HG02610 (cell line): Measurements from ENCODE around the gene PTGDR.

Source experiments
- ATAC-seq: cut with Tn5 transposase; IDR thresholded peaks from one replicate; pipeline ENCODE4 v1.9.1; 2021; ENCODE audit warnings: mild to moderate bottlenecking, moderate library complexity; ENCODE audit not compliant: unreplicated experiment

PTGDR gene

DNA sequence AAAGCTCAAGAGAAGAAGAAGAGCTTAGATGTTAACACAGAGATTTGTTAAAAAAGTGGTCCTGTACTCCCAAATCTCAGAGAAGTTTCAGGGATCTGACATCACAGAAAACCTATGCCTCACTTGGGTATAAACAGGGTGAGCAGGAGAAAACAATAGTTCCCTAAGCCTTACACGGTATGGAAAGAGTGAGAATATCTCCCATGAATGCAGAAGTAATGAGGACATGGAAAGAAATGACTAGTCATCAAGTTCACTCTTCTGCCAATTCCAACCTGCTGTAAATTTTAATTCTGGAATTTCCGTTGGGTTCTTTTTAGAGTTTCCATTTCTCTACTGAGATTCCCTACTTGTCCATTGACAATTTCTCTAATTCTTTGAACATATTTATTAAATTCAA lies 40.4 kb downstream of the PTGDR start:
- no peak for ATAC-seq

- ATAC-seq: no peak
Measured at GRCh38 chr14:52310541-52310940, 43.0 kb downstream of the PTGDR start.

DNA sequence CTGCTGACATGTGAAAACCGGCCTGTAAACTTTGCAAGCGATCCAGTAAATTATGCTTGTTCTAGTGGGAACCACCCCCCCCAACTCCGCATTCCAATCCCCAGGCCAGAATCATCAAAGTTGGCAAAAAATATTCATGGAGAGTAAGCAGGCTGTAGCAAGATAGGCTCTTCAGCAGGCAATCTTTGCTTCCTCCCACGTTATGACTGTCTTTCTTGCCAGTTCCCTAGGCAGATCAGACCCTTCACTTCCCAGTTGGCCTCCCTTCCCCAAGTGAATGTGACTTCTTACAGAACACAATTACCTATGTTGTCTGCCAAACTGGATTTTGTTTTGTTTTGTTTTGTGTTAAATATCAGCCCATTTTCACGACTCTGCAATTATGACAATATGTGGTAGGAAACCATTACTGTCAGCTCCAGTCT lies 45.4 kb downstream of the PTGDR start:
- ATAC-seq: no peak

GRCh38 chr14:52313462-52313861 lies 46.0 kb downstream of the PTGDR start:
- no peak for ATAC-seq

DNA sequence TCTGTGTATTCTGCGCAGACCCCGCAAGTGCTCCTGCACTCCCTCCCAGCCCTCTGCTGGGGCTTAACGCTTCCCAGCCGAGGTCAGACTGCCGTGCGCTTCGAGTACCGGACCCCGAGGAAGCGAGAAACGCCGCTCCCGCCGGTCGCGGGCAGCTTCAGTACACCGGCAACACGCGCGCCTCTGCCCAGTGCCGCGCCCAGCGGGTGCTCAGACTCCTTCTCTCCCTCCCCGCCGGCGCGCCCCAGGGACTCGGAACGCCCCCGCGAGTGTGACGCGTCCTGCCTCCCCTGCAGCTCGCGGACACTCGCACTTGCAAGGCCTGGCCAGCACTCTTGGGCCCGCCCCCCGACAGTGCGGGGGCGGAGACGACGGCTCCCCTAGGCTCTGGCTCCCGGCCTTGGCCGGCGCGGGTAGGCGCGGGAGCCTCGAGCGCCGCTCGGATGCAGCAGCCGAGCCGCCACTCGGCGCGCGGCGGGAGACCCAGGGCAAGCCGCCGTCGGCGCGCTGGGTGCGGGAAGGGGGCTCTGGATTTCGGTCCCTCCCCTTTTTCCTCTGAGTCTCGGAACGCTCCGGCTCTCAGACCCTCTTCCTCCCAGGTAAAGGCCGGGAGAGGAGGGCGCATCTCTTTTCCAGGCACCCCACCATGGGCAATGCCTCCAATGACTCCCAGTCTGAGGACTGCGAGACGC lies 46.6 kb downstream of the PTGDR start, which contains the start of gene PTGER2:
TSS of gene PTGER2 (plus strand) at position 410 of the 692 bp plus-strand sequence. CDS start at position 647, 237 bp downstream.
- peak; percentile 36 for ATAC-seq

DNA sequence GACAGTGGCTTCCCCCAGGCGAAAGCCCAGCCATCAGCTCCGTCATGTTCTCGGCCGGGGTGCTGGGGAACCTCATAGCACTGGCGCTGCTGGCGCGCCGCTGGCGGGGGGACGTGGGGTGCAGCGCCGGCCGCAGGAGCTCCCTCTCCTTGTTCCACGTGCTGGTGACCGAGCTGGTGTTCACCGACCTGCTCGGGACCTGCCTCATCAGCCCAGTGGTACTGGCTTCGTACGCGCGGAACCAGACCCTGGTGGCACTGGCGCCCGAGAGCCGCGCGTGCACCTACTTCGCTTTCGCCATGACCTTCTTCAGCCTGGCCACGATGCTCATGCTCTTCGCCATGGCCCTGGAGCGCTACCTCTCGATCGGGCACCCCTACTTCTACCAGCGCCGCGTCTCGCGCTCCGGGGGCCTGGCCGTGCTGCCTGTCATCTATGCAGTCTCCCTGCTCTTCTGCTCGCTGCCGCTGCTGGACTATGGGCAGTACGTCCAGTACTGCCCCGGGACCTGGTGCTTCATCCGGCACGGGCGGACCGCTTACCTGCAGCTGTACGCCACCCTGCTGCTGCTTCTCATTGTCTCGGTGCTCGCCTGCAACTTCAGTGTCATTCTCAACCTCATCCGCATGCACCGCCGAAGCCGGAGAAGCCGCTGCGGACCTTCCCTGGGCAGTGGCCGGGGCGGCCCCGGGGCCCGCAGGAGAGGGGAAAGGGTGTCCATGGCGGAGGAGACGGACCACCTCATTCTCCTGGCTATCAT lies 47.3 kb downstream of the PTGDR start:
- no peak for ATAC-seq

DNA sequence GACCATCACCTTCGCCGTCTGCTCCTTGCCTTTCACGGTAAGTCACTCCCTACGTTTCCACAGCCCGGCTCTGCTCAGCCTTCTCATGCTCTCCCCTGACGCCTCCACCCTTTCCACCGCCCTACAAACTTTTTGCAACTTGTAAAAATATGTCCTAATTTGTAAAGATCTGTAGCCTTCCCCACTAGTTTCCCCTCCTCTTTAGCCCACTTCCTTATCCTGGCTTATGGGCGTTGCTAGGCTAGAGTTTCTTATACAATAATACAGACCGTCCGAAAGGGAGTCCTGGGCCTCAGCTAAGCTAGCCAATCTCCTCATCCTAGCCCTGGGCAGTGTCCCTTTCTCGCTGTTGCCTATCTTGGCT lies 47.8 kb downstream of the PTGDR start:
- ATAC-seq: no peak

- ATAC-seq: no peak
Measured at GRCh38 chr14:52318062-52318461, 50.6 kb downstream of the PTGDR start.

DNA sequence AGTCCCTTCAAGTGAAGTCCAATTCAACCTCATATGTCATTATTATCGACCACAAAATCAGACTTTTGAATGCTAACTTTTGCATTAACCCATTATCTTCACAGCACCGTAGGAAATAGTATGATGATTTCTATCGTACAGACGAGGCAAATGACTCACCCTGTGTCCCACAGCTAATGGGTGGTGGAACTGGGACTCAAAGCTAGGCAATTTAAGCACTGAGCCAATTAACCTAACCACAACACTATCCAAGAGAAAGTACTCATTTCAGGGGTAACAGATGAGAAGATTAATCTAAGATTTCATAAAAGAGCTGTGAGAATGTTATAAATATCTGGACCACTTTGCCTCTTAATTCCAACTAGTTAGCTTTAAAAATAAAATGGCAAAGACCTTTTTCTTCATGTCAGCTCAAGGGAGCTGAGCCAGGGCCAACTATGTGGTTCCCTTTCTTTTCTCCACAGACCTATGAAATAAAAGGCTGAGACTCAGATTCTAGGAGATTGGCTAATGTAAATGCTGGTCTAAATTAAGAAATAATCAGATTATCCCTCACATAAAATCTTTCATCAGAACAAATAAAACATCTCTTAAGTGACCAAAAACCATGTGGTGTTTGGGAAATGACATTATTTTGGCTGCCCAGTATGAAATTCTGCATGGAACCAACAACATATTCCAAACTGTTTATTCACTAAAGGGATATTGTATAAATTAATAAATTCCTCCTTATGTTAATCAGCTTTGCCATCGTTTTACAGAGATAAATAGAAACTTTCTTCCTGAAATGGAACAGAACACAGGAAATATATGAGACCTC lies 51.5 kb downstream of the PTGDR start:
- no peak for ATAC-seq

DNA sequence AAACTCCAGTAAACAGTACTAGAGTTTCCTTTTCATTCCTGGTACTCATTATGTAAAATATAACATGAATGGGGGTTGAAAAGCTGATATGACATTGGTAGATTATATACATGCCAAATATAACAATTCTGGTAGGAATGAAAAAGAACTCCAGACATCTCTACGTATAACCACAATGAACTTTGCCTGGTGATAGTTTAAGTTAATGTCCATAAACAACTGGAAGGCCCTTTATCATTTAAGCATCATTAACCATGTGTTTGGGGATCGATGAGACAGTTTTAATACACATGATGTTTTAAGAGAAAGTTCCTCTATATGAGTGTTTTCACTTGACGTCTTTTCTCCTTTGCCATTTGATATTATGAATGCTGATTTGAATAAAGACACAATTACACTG lies 52.4 kb downstream of the PTGDR start:
- no peak for ATAC-seq

- ATAC-seq: peak; percentile 89
Measured at GRCh38 chr14:52325126-52325525, 57.6 kb downstream of the PTGDR start.

DNA sequence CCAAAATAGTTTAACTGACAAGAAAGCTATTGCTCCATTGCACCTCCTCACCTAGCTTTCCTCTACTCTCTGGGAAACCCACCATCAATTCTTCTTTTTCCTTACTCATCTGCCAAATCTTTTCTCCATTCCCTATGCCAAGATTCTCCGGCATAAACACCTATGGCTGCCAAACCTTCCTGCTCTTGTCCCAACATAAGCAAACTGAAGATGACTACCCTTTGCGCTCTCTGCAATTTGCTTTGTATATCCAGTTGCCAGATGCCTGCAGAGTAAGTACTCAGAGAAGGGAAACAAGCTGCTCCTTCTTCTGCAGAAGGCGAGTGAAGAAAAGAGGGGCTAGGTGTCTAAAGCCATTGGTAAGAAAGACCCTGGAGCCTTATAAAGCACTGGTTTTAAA lies 58.1 kb downstream of the PTGDR start:
- no peak for ATAC-seq
